ENCODE data around the gene RNASEH1.

DNA sequence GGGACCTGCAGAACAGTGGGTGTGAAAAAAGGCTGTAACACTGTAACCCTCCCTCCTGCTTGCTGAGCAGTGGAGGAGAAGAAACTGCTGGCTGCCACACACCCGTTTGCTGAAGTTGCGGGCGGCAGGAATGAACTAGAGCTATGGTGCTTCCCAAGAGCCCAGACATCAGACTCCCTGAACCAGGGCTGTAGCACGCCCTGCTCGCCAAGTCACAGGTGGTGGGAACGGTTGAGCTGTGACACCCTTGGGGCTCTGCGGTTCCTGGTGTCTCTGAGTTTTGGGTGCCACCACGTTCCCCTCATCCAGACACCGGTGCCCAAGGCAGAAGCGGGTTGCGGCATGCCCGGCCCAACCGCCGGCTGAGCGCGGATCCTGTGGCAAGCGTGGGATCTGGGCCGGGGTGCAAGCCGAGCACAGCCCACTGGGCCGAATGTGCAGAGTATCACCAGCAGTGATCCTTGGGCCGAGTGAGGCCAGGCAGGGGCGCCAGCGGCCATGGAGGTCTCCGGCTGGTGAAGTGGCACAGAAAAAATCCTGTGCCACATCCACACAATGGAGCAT lies 23.8 kb downstream of the RNASEH1 start:
- TF ChIP-seq CTCF (conservative IDR thresholded peaks at IDR 0.05; ENCODE audit: low read depth in 2 of 2), result no peak
- no peak for TF ChIP-seq POLR2AphosphoS5 (IDR thresholded peaks at IDR 0.05; ENCODE audit: low read depth)
- no peak for TF ChIP-seq STAT1 (IDR thresholded peaks at IDR 0.05; ENCODE audit: unreplicated experiment)
- no peak for TF ChIP-seq JUNB (IDR thresholded peaks at IDR 0.05; ENCODE audit: unreplicated experiment)
- TF ChIP-seq EZH2 (IDR thresholded peaks at IDR 0.05; ENCODE audit: low read depth, unreplicated experiment), result no peak
- no peak for TF ChIP-seq REST (IDR thresholded peaks at IDR 0.05; ENCODE audit: unreplicated experiment)
- TF ChIP-seq CREB1 (CRISPR knock-in tag; IDR thresholded peaks at IDR 0.05; ENCODE audit: low read depth), result no peak
- no peak for TF ChIP-seq EZH2phosphoT487 (IDR thresholded peaks at IDR 0.05; ENCODE audit: unreplicated experiment)

All from GM23338 (cell line).